ENCODE results near the gene TMEM178B.

- TF ChIP-seq SUZ12 (IDR thresholded peaks at IDR 0.05; ENCODE audit: extremely low read depth, insufficient read depth, insufficient read length) (no peak), ZNF274 (IDR thresholded peaks at IDR 0.05; ENCODE audit: low read depth, low read length) (no peak), YY1 (IDR thresholded peaks at IDR 0.05; ENCODE audit: insufficient read depth, insufficient read length) (no peak)
These were observed 49.7 kb downstream of the TMEM178B start for GRCh38 chr7:141123522-141123921.

Data from NT2/D1 (cell line).